Lung (tissue), 12 donors: ENCODE measurements around the gene SMTNL1. TPM values are rescaled to one million over a fixed set of nuclear protein-coding genes. Genes with fewer than 3 reads are reported as not detected.
A peak's percentile ranks its signal among the peaks of the same experiment; 100 is the strongest.

Experiments
- ATAC-seq: fragments of 200-7000 bp; cut with Tn5 transposase; one replicate; pipeline ENCODE4 v1.9.1; 2020; ENCODE audit warnings: moderate number of reproducible peaks; ENCODE audit not compliant: insufficient read depth, low FRiP score
- DNase-seq, 3 donors: peaks; one replicate each; pipeline ENCODE4 v3.0.0-alpha.2; 2013 to 2017
- H3K27ac ChIP-seq, 2 donors: one replicate each; pipeline ENCODE4 v1.5.1; 2013; ENCODE audit warnings: mild to moderate bottlenecking in 2 of 2, moderate library complexity in 2 of 2, control low read depth in 1 of 2, inconsistent platforms in 1 of 2, low read depth in 1 of 2, low read length in 1 of 2
- H3K27me3 ChIP-seq, 3 donors: one replicate each; pipeline ENCODE4 v1.5.1; 2013; ENCODE audit warnings: low read length in 2 of 3; ENCODE audit not compliant: control insufficient read depth in 3 of 3, insufficient read depth in 3 of 3
- H3K36me3 ChIP-seq, 4 donors: one replicate each; pipeline ENCODE4 v1.5.1; 2013; ENCODE audit warnings: low read length in 4 of 4, mild to moderate bottlenecking in 1 of 4, moderate library complexity in 1 of 4; ENCODE audit not compliant: control insufficient read depth in 4 of 4, insufficient read depth in 4 of 4
- H3K4me1 ChIP-seq, 5 donors: one replicate each; pipeline ENCODE4 v1.5.1; 2013; ENCODE audit warnings: low read length in 5 of 5, mild to moderate bottlenecking in 2 of 5, moderate library complexity in 1 of 5; ENCODE audit not compliant: control insufficient read depth in 5 of 5, insufficient read depth in 5 of 5
- H3K4me3 ChIP-seq: one replicate; pipeline ENCODE4 v1.5.1; 2013; ENCODE audit warnings: mild to moderate bottlenecking, control low read depth, moderate library complexity
- H3K9ac ChIP-seq, 2 donors: one replicate each; pipeline ENCODE4 v1.5.1; 2013; ENCODE audit warnings: low read length in 2 of 2, control low read depth in 1 of 2; ENCODE audit not compliant: insufficient read depth in 1 of 2
- H3K9me3 ChIP-seq, 4 donors: one replicate each; pipeline ENCODE4 v1.5.1; 2013; ENCODE audit warnings: low read length in 3 of 4, mild to moderate bottlenecking in 1 of 4, moderate library complexity in 1 of 4; ENCODE audit not compliant: control insufficient read depth in 4 of 4, insufficient read depth in 3 of 4
- WGBS, 2 donors: extraction: QIAGEN DNeasy Blood & Tissue Kit; methylation state at CpG; one replicate each; pipeline ENCODE4 v1.1.7; 2013; 5-methylcytosine and 5-hydroxymethylcytosine counted together
- polyA plus RNA-seq, 2 donors: library from polyadenylated mRNA; stranded (reverse); fragments of 200-250 nt; gene quantifications; one replicate each; pipeline ENCODE4 v1.2.1, GENCODE V29; 2013
- total RNA-seq, 2 donors: library from RNA; depleted of rRNA in 1 of 2; stranded (reverse); fragments of >200 nt in 1 of 2; gene quantifications; one replicate each; pipeline ENCODE4 v1.2.1, GENCODE V29; 2014 to 2021
- TF ChIP-seq, protein P1 (sequence below): IDR thresholded peaks from 2 replicates; pipeline ENCODE4 v1.5.1; 2012; ENCODE audit warnings: mild to moderate bottlenecking; ENCODE audit errors: control extremely low read depth, extremely low read depth
- donor health status: control.
- donor health status: control.
- donor health status: Bipolar disorder and iron deficiency.
- donor health status: healthy.
- donor health status: DM: yes; HTN: yes; CAD: no.

Gene SMTNL1
- total and polyA plus RNA-seq, 4 donors = not detected

- H3K9ac ChIP-seq = no peak overlapping the region
- ATAC-seq (no peak), DNase-seq (no peak)
- TF ChIP-seq, protein P1, sequence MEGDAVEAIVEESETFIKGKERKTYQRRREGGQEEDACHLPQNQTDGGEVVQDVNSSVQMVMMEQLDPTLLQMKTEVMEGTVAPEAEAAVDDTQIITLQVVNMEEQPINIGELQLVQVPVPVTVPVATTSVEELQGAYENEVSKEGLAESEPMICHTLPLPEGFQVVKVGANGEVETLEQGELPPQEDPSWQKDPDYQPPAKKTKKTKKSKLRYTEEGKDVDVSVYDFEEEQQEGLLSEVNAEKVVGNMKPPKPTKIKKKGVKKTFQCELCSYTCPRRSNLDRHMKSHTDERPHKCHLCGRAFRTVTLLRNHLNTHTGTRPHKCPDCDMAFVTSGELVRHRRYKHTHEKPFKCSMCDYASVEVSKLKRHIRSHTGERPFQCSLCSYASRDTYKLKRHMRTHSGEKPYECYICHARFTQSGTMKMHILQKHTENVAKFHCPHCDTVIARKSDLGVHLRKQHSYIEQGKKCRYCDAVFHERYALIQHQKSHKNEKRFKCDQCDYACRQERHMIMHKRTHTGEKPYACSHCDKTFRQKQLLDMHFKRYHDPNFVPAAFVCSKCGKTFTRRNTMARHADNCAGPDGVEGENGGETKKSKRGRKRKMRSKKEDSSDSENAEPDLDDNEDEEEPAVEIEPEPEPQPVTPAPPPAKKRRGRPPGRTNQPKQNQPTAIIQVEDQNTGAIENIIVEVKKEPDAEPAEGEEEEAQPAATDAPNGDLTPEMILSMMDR = no peak
- peaks cover 0 to 4% (median 0%) of the 10 kb centered on the region in 4 donors for H3K36me3 ChIP-seq
- no peaks in the 10 kb centered on the region for H3K27me3 ChIP-seq
- peak overlapping the region in 1 of 2 donors; percentile 45 for H3K27ac ChIP-seq
- H3K4me3 ChIP-seq = no peak overlapping the region
- peaks cover 4 to 17% (median 11%) of the 10 kb centered on the region in 5 donors for H3K4me1 ChIP-seq
- H3K9me3 ChIP-seq = no peaks in the 10 kb centered on the region
- WGBS, 2 donors = 78 to 82% methylated on average over 5 of the region's 5 CpGs
Observed at GRCh38 chr11:57596266-57596885, 59.0 kb downstream of the SMTNL1 start.

DNA sequence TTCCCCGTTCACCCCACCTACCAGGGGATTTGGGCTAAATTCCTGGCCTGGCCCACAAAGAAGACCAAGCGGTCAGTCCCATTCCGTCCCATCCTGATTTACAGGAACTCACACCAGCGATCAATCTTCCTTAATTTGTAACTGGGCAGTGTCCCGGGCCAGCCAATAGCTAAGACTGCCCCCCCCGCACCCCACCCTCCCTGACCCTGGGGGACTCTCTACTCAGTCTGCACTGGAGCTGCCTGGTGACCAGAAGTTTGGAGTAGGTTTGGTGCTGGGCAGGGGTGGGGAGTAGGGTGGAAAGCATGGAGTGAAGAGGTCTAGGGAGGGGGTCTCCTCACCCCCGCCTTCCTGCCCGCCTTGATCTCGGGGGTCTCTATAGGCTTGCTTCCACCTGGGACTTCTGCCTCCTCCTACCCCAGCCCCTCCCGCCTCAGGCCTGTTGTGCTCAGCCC lies 60.1 kb downstream of the SMTNL1 start, which contains the start of gene SERPING1:
Gene SERPING1 (plus strand): TSS at position 225 of the 455 bp plus-strand sequence. CDS start 586 bp downstream, outside the sequence.
- peak within 1 kb of the TSS; percentile 70 to 94 for H3K27ac ChIP-seq
- 17 to 24% methylated on average over 10 of the region's 10 CpGs for WGBS, 2 donors
- DNase-seq (peak; percentile 74 to 75 (median 74)), ATAC-seq (peak; percentile 56)
- TF ChIP-seq, protein P1 = no peak
- H3K9me3 ChIP-seq = no peaks in the 10 kb centered on the region
- H3K36me3 ChIP-seq = peaks cover 0 to 7% (median 0%) of the 10 kb centered on the region in 4 donors
- peak within 1 kb of the TSS; percentile 62 for H3K4me3 ChIP-seq
- no peaks in the 10 kb centered on the region for H3K27me3 ChIP-seq
- peaks cover 4 to 17% (median 11%) of the 10 kb centered on the region in 5 donors for H3K4me1 ChIP-seq
- H3K9ac ChIP-seq = peak within 1 kb of the TSS; percentile 63 to 93

DNA sequence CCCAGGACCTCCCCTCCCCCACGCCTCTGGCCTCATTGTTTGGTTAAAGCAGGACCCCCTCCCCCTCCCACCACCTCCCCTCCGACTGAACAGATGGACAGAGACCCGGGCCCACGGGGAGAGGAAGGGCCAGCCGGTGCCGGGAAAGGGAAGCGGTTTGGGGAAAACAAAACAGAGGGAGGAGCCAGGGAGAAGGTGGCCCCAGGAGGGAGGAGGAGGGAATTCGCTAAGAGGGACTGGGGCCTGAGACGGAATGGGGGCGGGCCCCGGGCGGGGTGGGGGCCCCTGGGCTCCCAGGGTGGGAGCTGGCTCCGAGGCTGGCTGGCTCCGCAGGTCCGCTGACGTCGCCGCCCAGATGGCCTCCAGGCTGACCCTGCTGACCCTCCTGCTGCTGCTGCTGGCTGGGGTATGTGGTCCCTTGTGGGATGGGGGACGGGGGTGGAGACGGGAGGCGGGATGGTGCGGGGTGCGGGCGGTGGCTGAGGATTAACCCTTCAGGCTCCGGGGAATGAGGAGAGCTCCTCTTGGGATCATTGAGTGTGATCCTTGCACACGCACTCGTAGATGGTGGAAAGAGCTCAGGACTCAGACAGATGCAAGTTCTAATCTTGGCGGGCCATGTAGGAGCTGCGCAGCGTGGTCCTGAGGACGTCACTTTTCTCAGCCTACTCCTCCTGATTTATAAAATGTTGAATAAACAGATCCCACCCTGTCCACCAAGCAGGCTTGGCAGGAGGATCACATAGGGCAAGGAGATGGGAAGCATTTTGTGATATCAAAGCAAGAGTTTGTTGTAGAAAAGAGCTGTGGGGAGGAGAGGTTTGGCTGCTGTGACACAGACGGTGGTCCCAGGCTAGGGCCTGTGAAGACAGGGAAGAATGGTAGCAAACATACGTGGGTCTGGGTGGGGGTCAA lies 60.8 kb downstream of the SMTNL1 start:
- 3% methylated on average over 30 to 33 of the region's 33 CpGs for WGBS, 2 donors
- Histone ChIP-seq H3K4me1 (peaks cover 4 to 17% (median 11%) of the 10 kb centered on the region in 5 donors), H3K9me3 (no peaks in the 10 kb centered on the region), H3K9ac (peak overlapping the region; percentile 63 to 93), H3K4me3 (peak overlapping the region; percentile 62), H3K36me3 (peaks cover 0 to 7% (median 0%) of the 10 kb centered on the region in 4 donors), H3K27ac (peak overlapping the region; percentile 70 to 94), H3K27me3 (no peaks in the 10 kb centered on the region)
- ATAC-seq (peak; percentile 87), DNase-seq (peak; percentile 93 to 96 (median 95))
- TF ChIP-seq, protein P1 = no peak
